ENCODE data around the gene APMAP.

The APMAP gene

GRCh38 chr20:24977797-24978196, 14.8 kb downstream of the APMAP start:
- no peak for TF ChIP-seq CTCF (IDR thresholded peaks at IDR 0.05; ENCODE audit: insufficient read depth, low read length, poor library complexity, severe bottlenecking)
- DNase-seq (ENCODE audit: extremely low read depth, insufficient read length): no peak
- Histone ChIP-seq H3K27me3 (replicated peaks; ENCODE audit: control insufficient read depth, insufficient read depth, low read length) (no peaks in the 10 kb centered on the region), H3K36me3 (ENCODE audit: control insufficient read depth, insufficient read depth, low read length) (peaks cover 12% of the 10 kb centered on the region), H3K4me3 (replicated peaks; ENCODE audit: low read depth, low read length) (no peak overlapping the region)

GRCh38 chr20:24977336-24977735, 15.2 kb downstream of the APMAP start:
- no peak for DNase-seq (ENCODE audit: extremely low read depth, insufficient read length)
- H3K36me3 ChIP-seq (ENCODE audit: control insufficient read depth, insufficient read depth, low read length): peaks cover 15% of the 10 kb centered on the region

GRCh38 chr20:24972341-24972740, 20.2 kb downstream of the APMAP start:
- no peak for DNase-seq (ENCODE audit: extremely low read depth, insufficient read length)
- TF ChIP-seq CTCF (IDR thresholded peaks at IDR 0.05; ENCODE audit: insufficient read depth, low read length, poor library complexity, severe bottlenecking): no peak
- Histone ChIP-seq H3K4me3 (replicated peaks; ENCODE audit: low read depth, low read length) (no peak overlapping the region), H3K36me3 (ENCODE audit: control insufficient read depth, insufficient read depth, low read length) (peaks cover 21% of the 10 kb centered on the region), H3K27me3 (replicated peaks; ENCODE audit: control insufficient read depth, insufficient read depth, low read length) (no peaks in the 10 kb centered on the region)

More at GRCh38 chr20:24977336-24977735, 15.2 kb downstream of the APMAP start:
- no peak for TF ChIP-seq CTCF (IDR thresholded peaks at IDR 0.05; ENCODE audit: insufficient read depth, low read length, poor library complexity, severe bottlenecking)
- no peak overlapping the region for H3K4me3 ChIP-seq (replicated peaks; ENCODE audit: low read depth, low read length)
- no peaks in the 10 kb centered on the region for H3K27me3 ChIP-seq (replicated peaks; ENCODE audit: control insufficient read depth, insufficient read depth, low read length)

- peaks cover 21% of the 10 kb centered on the region for H3K36me3 ChIP-seq (ENCODE audit: control insufficient read depth, insufficient read depth, low read length)
- TF ChIP-seq CTCF (IDR thresholded peaks at IDR 0.05; ENCODE audit: insufficient read depth, low read length, poor library complexity, severe bottlenecking): no peak
- H3K27me3 ChIP-seq (replicated peaks; ENCODE audit: control insufficient read depth, insufficient read depth, low read length): no peaks in the 10 kb centered on the region
- DNase-seq (ENCODE audit: extremely low read depth, insufficient read length): no peak
- no peak overlapping the region for H3K4me3 ChIP-seq (replicated peaks; ENCODE audit: low read depth, low read length)
These were observed 21.0 kb downstream of the APMAP start for GRCh38 chr20:24971376-24972101.

- no peak for DNase-seq (ENCODE audit: extremely low read depth, insufficient read length)
- TF ChIP-seq CTCF (IDR thresholded peaks at IDR 0.05; ENCODE audit: insufficient read depth, low read length, poor library complexity, severe bottlenecking): no peak
- no peak overlapping the region for H3K4me3 ChIP-seq (replicated peaks; ENCODE audit: low read depth, low read length)
- peaks cover 21% of the 10 kb centered on the region for H3K36me3 ChIP-seq (ENCODE audit: control insufficient read depth, insufficient read depth, low read length)
- no peaks in the 10 kb centered on the region for H3K27me3 ChIP-seq (replicated peaks; ENCODE audit: control insufficient read depth, insufficient read depth, low read length)
These were observed 21.8 kb downstream of the APMAP start for GRCh38 chr20:24970754-24971153.
